ENCODE measurements around the gene MAGEA9.
"Not testable (repeated sequence)": the region's sequence is repeated elsewhere in the genome, so short reads cannot be mapped to it uniquely, and the experiment has no call there.

Gene MAGEA9

DNA sequence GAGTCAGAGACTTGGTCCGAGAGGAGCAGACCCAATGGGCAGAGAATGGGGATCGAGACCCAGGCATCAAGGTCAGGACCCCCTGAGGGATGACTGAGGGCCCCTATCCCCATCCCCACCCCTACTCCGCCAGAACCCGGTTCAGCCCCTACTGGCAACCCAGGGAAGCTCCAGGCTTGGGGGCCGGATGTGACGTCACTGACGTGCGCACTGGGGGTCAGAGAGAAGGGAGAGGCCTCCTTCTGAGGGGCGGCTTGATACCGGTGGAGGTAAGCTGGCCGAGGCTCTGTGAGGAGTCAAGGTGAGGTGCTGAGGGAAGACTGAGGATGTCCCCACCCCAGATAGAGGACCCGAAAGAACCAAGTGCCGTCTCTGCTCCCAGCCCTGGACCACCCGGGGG lies at the start of gene MAGEA9:
TSS of gene MAGEA9 (plus strand) at position 204 of the 400 bp plus-strand sequence. CDS start 4,281 bp downstream, outside the sequence.
- not testable (repeated sequence) for DNase-seq

- not testable (repeated sequence) for DNase-seq
Observed at GRCh38 chrX:149742269-149742668, 39.5 kb upstream of the MAGEA9 start.

- DNase-seq, result not testable (repeated sequence)
Observed at GRCh38 chrX:149746390-149747007, 35.2 kb upstream of the MAGEA9 start.

DNA sequence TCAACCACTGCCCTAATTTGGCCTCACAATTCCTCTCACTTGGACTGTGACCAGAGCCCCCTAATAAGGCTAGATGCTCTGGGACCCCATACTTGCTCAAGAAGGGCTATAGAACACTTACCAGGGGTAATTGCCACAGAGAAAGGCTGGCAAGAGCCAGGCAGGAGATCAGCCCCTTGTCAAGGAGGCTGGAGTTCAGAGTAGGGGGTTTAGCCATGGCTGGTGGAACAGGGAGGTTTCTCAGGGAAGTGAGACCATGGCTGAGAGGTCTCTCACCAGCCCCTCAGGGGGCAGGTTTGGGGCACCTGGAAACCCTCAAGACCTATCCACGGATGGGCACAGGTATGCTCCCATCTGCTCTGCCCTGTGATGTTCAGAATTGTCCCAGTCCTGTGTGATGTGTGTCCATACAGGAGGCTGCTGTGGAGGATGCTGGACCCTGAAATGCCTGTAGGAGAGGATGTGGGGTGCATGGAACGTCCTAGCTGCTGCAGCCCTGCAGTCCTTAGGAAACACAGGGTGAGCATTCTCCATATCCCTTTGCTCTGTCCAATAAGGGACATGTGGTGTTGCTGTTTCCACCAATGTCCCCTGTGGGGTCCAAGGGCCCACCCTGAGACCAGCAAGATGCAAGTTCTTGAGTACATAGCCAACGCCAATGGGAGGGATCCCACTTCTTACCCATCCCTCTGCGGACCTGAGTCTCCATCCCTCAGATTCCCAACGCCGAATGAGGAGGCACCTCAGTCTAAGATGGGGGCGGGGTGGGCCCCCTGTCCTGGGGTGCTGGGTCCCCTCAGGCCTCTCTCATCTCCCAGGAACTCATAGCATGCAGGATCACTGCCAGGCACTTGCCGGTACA lies 24.3 kb upstream of the MAGEA9 start:
- no peak for DNase-seq

DNA sequence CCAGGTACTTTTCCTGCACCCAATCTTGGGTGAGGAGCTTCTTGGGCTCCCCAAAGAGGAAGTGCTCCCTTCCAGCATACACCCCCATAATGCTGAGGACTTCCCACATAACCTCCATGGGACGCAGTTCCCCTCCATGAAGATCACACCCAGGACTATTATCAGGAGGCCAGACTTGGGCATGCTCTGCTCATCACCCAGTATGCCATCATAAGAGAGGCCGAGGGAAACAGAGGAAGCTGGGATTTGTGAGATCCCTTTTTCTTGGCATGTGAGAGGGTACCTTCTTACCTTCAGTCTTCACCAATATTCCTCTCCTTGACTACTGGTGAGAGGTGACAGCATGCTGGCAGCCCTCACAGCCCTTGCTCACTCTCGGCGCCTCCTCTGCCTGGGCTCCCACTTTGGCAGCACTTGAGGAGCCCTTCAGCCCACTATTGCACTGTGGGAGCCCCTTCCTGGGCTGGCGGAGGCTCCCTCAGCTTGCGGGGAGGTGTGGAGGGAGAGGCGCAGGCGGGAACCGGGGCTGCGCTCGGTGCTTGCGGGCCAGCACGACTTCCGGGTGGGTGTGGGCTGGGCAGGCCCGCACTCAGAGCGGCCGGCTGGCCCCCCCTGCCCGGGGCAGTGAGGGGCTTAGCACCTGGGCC lies 23.5 kb upstream of the MAGEA9 start:
- DNase-seq, result no peak

DNA sequence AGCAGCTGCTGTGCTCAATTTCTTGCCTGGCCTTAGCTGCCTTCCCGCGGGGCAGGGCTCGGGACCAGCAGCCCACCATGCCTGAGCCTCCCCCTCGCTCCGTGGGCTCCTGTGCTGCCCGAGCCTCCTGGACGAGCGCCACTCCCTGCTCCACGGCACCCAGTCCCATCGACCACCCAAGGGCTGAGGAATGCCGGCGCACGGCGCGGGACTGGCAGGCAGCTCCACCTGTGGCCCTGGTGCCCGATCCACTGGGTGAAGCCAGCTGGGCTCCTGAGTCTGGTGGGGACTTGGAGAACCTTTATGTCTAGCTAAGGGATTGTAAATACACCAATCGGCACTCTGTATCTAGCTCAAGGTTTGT lies 23.0 kb upstream of the MAGEA9 start:
- DNase-seq, result not testable (repeated sequence)

- no peak for DNase-seq
Observed at GRCh38 chrX:149759824-149760223, 21.9 kb upstream of the MAGEA9 start.

DNA sequence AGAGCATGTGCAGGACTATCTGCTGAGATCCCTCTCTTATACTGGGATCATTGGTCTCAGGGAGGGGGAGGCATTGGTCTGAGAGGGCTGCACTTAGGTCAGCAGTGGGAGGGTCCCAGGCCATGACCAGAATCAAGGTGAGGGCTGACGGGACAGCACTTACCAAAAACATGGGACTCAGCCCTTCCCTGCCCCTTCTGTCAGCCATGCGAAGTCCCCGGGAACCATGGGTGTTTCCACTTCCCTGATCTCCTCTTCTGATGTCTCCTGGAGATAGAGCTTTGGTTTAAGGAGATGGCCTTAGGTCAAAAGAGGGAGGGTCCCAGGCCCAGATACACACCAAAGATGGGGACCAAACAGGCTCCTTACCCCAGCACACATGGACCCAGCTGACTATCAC lies 20.8 kb upstream of the MAGEA9 start:
- DNase-seq, result no peak

GRCh38 chrX:149761858-149762674 lies 19.7 kb upstream of the MAGEA9 start:
- DNase-seq, result not testable (repeated sequence)

DNA sequence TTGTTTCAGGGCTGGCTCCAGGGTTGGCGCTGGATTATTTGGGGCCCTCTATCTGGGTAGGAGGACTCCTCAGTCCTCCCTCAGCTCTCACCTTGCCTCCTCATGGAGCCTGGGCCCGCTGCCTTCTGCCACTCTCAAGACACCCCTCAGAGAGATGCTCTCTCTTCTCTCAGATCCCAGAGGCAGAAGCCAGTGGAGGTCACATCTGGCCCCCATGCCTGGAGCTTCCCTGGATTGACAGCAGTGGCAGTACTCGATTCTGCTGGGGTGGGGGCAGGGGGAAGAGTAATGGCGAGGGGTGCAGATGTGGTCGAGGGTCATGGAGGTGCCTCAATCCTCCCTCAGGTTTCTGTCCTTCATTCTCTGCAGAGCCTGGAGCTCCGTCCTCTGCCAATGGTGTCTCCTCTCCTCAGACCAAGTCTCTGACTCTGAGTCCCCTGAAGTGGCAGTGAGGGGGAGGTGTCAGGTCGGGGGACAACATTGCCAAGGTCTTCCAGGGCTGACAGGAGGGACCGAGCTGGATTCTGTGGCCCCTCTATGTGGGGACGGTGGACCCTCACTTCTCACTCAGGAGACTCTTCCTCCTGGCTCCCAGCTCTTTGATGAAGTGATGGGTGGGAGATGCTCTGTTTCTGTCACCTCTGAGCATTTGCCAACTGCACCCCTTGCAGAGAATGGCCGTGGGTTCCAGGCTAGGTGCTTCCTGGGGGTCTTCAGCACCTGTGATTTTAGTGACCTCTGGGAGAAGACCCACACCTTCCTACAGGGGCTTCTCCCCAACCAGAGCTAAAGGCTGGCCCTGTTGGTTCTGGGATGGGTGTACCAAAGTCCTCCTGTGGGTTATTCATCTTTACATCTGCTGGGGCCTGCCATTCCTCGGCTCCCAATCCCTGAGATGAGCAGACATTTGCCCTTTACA lies 18.8 kb upstream of the MAGEA9 start:
- no peak for DNase-seq

DNA sequence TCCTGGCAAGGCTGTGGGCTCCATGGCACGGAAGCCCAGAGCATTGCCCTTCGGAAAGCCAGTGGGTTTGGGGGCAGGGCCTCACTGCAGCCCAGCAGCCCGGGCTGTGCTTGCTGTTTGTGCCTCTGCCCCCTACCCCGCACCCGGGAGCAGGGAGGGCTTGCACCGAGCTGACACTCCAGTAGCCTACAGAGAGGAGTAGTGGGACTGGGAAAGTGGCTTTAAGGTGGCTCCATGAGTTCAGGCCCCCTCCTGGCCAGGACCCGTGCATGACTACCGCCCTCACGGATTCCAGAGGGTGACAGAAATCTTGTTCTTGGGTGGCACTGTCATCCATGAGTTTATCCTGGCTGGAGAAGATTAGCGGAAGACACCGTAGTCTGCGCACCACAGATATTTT lies 11.4 kb upstream of the MAGEA9 start:
- not testable (repeated sequence) for DNase-seq

GRCh38 chrX:149773026-149773425 lies 8.7 kb upstream of the MAGEA9 start:
- DNase-seq, result not testable (repeated sequence)

GRCh38 chrX:149773768-149774167 lies 8.0 kb upstream of the MAGEA9 start, which contains the start of gene HSFX1:
TSS of gene HSFX1 (plus strand) at chrX:149774068. CDS start at chrX:149774682, 614 bp downstream.
- not testable (repeated sequence) for DNase-seq

- not testable (repeated sequence) for DNase-seq
Observed at GRCh38 chrX:149777999-149778398, 3.7 kb upstream of the MAGEA9 start.

DNA sequence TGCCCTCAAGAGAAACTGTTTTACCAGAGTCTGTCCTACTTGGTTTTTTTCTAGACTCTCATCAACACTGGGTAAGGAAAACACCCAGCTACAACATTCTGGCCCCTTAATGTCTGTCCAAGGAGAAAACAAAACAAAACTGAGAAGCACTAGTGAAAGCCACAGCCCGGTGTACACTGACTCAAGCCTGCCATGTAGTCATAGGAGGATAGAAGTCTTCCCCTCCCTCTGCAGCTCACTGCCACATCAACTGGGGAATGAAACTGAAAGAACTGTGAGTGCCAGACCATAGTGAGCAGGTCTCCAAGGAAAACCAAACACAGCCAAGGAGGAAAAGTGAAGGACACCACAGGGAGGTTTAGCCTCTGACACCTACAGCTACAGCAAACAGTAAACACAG lies 13.8 kb downstream of the MAGEA9 start:
- not testable (repeated sequence) for DNase-seq

- no peak for DNase-seq
Observed at GRCh38 chrX:149799095-149799714, 17.5 kb downstream of the MAGEA9 start.

- no peak for DNase-seq
Observed at GRCh38 chrX:149799938-149800337, 18.2 kb downstream of the MAGEA9 start.

GRCh38 chrX:149803458-149804062 lies 21.8 kb downstream of the MAGEA9 start:
- DNase-seq, result no peak

DNA sequence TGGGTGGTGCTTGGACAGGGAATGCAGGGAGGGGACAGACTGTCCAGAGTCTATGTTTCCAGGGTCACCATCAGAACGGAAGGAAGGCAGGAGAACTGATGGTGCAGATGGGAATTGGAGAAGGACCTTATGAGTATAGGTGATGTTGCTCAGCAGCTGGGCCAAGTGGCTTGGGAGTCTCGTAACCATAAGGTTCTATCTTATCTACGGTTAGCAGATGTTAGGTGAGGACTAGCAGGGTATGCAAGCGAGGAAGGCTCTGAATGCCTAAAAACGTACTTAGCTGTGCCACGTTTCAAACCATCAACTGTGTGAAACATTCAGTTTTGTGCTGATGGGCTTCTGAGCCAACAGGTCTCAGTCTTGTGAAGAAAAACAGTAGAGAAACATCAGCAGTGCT lies 22.4 kb downstream of the MAGEA9 start:
- no peak for DNase-seq

DNA sequence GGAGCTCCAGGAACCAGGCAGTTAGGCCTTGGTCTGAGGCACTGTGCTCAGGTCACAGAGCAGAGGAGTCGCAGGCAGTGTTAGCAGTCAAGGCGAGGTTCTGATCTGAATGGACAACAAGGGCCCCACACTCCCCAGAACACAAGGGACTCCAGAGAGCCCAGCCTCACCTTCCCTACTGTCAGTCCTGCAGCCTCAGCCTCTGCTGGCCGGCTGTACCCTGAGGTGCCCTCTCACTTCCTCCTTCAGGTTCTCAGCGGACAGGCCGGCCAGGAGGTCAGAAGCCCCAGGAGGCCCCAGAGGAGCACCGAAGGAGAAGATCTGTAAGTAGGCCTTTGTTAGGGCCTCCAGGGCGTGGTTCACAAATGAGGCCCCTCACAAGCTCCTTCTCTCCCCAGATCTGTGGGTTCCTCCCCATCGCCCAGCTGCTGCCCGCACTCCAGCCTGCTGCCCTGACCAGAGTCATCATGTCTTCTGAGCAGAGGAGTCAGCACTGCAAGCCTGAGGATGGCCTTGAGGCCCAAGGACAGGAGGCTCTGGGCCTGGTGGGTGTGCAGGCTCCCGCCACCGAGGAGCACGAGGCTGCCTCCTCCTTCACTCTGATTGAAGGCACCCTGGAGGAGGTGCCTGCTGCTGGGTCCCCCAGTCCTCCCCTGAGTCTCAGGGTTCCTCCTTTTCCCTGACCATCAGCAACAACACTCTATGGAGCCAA lies 26.2 kb downstream of the MAGEA9 start:
- DNase-seq, result no peak

All from activated CD4-positive, alpha-beta T cell treated with anti-CD3 and anti-CD28 coated beads for 4 hours (primary cell).